GM12891 (cell line): Measurements from ENCODE around the gene DTD1.

Experiments used
- DNase-seq: peaks from one replicate; pipeline ENCODE4 v3.0.0; 2011; ENCODE audit warnings: low spot score; ENCODE audit not compliant: insufficient read length
- FAIRE-seq: peaks from 2 replicates; lab custom pipeline; 2011; peaks lifted over from hg19 to GRCh38; lab: Jason Lieb, UNC
- PAX5 ChIP-seq: IDR thresholded peaks from 2 replicates; pipeline ENCODE4 v1.6.1; 2011; ENCODE audit warnings: low read length, moderate library complexity, mild to moderate bottlenecking; ENCODE audit not compliant: insufficient read depth, severe bottlenecking
- POLR2A ChIP-seq: IDR thresholded peaks from 2 replicates; pipeline ENCODE4 v1.6.1; 2011; ENCODE audit warnings: low read depth, low read length, control low read depth
- POU2F2 ChIP-seq: IDR thresholded peaks from 2 replicates; pipeline ENCODE4 v1.6.1; 2011; ENCODE audit warnings: low read depth, mild to moderate bottlenecking, control low read depth, low read length, moderate library complexity
- SPI1 ChIP-seq: IDR thresholded peaks from 2 replicates; pipeline ENCODE4 v1.6.1; 2011; ENCODE audit warnings: low read depth, low read length, control low read depth

The DTD1 gene

DNA sequence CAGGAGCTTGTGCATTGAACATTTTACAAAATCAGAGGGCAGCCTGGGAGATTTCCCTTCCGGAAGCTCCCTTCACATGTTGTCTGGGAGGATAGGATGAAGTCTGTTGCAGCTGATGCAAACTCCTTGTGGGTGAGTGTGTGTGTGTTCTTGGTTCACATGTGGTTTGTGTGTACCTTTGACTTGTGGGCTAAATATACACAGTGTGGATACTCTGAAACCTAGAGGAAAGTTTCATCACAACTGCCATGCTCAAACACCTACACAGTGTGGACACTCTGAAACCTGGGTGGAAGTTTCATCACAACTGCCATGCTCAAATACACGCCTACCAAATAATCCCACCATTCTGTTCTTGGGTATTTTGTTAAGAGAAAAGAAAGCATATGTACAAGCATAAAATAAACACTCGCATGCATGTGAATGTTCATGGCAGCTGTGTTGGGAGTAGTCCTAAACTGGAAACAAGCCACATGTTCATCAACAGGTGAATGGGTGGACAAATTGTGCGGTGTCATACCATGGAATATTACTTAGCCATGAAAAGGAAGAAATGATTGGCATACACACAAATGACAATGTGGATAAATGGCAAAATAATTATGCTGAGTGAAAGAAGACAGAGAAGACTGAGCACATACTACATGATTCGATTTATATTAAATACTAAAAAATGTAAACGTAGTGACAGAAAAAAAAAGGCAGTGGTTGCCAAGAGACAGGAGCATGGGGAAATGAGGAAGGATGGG is 227.5 kb downstream of the DTD1 start:
- no peak for TF ChIP-seq SPI1
- no peak for TF ChIP-seq POLR2A
- TF ChIP-seq PAX5, result no peak
- no peak for TF ChIP-seq POU2F2

More for the DNA sequence above, 227.5 kb downstream of the DTD1 start:
- DNase-seq (no peak), FAIRE-seq (peak; percentile 62)
